T-helper 17 cell (primary cell): ENCODE measurements around the gene INPP1. TPM values are rescaled to one million over a fixed set of nuclear protein-coding genes. Genes with fewer than 3 reads are reported as not detected.
"Not testable (repeated sequence)": the region's sequence is repeated elsewhere in the genome, so short reads cannot be mapped to it uniquely, and the experiment has no call there.

ENCODE experiments used
- ATAC-seq: fragments of 150-1000 bp; cut with Tn5 transposase; 2 replicates; pipeline ENCODE4 v1.10.0; 2021; ENCODE audit warnings: mild to moderate bottlenecking, moderate library complexity
- DNase-seq, 3 donors: peaks; one replicate each; pipeline versions ENCODE4 v3.0.0 to v3.0.0-alpha.2; 2020 to 2021
- H3K9me3 ChIP-seq: one replicate; pipeline ENCODE4 v1.7.0; 2013; ENCODE audit warnings: low read length, mild to moderate bottlenecking; ENCODE audit not compliant: control insufficient read depth, poor library complexity, severe bottlenecking
- H3K27ac Mint-ChIP-seq: one replicate; pipeline ENCODE4 v1.8.0; 2022; ENCODE audit warnings: mild to moderate bottlenecking, moderate library complexity, mixed read lengths
- H3K27me3 Mint-ChIP-seq: one replicate; pipeline ENCODE4 v1.8.0; 2022; ENCODE audit warnings: mixed read lengths
- H3K36me3 Mint-ChIP-seq: one replicate; pipeline ENCODE4 v1.8.0; 2022; ENCODE audit warnings: low read depth, mixed read lengths
- H3K4me1 Mint-ChIP-seq: one replicate; pipeline ENCODE4 v1.8.0; 2022; ENCODE audit warnings: mild to moderate bottlenecking, mixed read lengths
- H3K4me3 Mint-ChIP-seq: one replicate; pipeline ENCODE4 v1.8.0; 2022; ENCODE audit warnings: mild to moderate bottlenecking, moderate library complexity, mixed read lengths
- total RNA-seq, 4 donors: library from RNA in 2 of 4; stranded (reverse) in 2 of 4; gene quantifications; one replicate each; pipeline ENCODE4 v1.2.3 and lab custom pipeline; 2022 to 2026

INPP1 gene
- total RNA-seq, 2 donors from 2014 or later = 3.0 to 3.7 TPM

DNA sequence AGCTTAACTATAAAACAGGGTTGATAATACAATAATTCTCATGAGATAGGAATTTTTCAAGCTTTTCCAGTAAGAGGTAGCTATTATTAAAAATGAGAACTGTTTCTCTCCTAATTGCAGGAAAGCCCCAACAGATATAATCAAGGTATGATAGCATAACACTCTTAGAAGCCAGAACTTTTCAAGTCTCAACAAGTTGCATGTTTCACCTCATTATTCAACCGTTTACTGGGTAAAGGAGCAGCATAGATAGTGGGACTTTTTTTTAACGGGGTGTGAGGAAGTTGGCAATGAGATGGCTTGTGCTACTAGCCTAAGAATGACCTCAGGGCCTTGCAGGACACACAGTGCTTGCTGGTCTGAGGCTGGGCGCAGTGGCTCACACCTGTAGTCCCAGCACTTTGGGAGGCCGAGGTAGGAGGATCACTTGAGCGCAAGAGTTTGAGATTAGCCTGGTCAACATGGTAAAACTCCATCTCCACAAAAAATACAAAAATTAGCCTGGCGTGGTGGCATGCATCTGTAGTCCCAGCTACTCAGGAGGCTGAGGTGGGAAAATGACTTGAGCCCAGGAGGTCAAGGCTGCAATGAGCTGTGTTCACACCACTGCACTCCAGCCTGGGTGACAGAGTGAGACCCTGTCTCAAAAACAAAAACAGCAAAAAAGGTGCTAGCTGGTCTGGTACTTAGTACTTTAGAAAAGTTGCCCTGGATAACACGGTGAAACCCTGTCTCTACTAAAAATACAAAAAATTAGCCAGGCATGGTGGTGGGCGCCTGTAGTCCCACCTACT is 15.5 kb downstream of the INPP1 start:
- H3K36me3 Mint-ChIP-seq, ATAC-seq, DNase-seq, H3K27me3 Mint-ChIP-seq, H3K9me3 ChIP-seq: not testable (repeated sequence)
- Mint-ChIP-seq H3K4me1 (peaks cover 16% of the 10 kb centered on the region), H3K4me3 (peak overlapping the region; percentile 36), H3K27ac (peak overlapping the region; percentile 96)

DNA sequence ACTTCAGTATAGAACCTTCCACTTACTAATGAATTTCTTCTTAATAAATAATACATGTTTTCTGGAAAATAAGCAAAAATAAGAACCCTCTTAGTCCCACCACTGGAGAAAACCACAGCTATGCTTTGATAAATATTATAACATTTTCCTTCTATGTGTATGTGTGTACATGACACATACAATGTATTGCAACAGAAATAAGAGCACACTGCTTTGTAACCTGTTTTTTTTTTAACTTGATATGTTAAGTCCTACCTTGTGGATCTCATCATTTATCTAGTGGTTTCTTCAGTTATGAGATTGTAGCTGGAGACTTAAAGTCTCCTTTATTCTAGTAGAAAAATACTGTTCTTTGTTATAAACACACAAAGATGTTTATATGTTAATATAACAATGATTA is 17.2 kb downstream of the INPP1 start:
- Mint-ChIP-seq H3K27ac (peak overlapping the region; percentile 96), H3K4me1 (peaks cover 16% of the 10 kb centered on the region), H3K27me3 (no peaks in the 10 kb centered on the region), H3K36me3 (no peaks in the 10 kb centered on the region), H3K4me3 (peak overlapping the region; percentile 95)
- H3K9me3 ChIP-seq = no peaks in the 10 kb centered on the region
- DNase-seq (no peak), ATAC-seq (no peak)

DNA sequence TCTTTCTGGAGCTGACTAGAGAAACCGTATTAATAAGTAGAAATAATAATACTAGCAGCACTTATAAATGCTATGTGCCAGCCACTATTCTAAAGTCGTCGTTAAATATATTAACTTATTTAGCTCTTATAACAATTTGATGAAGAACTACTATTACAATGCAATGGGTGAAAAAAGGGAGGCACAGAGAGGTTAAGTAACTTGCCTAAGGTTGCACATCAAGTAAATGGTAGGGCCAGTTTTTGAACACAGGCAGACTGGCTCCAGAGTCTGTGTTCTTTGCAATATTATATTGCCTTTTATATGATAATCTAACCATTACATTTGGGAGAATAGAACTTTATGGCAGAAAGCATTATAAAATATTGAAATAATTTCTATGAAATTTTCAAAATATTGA is 17.6 kb downstream of the INPP1 start:
- no peaks in the 10 kb centered on the region for H3K9me3 ChIP-seq
- Mint-ChIP-seq H3K27me3 (no peaks in the 10 kb centered on the region), H3K36me3 (no peaks in the 10 kb centered on the region), H3K27ac (peak overlapping the region; percentile 96), H3K4me3 (no peak overlapping the region), H3K4me1 (peaks cover 16% of the 10 kb centered on the region)
- no peak for ATAC-seq
- DNase-seq = no peak

DNA sequence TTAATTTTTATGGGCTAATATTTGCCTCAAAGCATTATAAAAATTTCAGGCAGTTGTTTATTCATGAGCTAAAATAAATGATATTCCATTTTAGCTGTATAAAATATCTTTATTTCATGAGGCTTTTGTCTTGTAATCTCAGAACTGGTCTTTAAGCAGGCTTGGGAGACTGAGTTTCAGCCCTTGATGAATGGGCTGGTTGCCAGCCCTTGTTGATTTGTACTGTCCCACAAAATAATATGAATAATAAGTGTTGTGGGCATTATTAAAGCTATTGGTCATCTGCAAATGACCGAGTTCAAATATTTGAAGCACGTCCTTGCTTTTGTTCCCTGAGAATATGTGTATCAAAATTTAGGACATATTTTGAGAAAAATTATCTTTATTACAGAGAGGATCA is 18.2 kb downstream of the INPP1 start:
- H3K9me3 ChIP-seq = no peaks in the 10 kb centered on the region
- Mint-ChIP-seq H3K27ac (no peak overlapping the region), H3K36me3 (no peaks in the 10 kb centered on the region), H3K4me3 (no peak overlapping the region), H3K4me1 (peaks cover 16% of the 10 kb centered on the region), H3K27me3 (no peaks in the 10 kb centered on the region)
- no peak for DNase-seq
- no peak for ATAC-seq

DNA sequence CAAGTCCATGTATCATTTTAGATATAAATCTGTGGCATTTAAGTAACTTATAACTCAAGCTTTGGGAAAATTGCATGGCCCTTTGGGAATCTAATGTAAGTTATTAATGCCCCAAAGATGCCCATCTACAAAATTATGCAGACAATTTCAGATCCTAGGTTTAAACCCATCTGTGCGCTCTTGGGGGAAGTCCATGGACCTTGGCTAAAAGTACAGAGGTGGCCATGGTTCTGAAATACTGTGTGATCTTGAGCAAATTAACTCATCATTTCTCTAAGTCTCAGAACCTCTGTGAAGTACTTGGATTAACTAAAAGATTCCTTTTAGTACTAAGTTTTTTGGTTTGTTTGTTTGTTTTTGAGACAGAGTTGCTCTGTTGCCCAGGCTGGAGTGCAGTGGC is 19.5 kb downstream of the INPP1 start:
- no peaks in the 10 kb centered on the region for H3K9me3 ChIP-seq
- no peak for DNase-seq
- no peak for ATAC-seq
- Mint-ChIP-seq H3K36me3 (no peaks in the 10 kb centered on the region), H3K4me3 (no peak overlapping the region), H3K27ac (no peak overlapping the region), H3K27me3 (no peaks in the 10 kb centered on the region), H3K4me1 (peaks cover 16% of the 10 kb centered on the region)

DNA sequence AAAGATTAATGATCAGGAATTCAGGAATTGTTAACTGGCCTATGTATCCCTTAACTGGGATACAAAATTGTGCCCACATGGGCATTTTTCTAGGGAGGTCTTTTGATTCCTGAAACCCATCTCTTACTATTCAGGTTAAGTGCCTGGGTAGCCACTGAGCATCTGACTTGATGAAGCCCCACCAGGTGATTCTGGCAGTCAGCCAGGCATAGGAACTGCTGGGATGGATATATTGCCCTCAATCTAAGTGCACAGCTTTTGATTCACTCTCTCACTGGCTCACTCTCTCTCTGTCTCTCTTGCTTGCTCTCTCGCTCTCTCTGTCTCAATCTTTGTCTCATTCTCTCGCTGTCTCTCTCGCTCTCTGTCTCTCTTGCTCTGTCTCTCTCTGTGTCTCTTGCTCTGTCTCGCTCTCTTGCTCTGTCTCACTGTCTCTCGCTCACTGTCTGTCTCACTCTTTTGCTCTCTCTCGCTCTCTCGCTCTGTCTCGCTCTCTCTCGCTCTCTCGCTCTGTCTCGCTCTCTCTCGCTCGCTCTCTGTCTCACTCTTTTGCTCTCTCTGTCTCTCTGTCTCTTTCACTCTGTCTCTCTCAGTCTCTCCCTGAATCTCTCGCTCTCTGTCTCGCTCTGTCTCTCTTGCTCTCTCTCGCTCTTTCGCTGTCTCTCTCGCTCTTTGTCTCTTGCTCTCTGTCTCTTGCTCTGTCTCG is 22.3 kb downstream of the INPP1 start:
- H3K27me3 Mint-ChIP-seq = no peaks in the 10 kb centered on the region
- H3K4me3 Mint-ChIP-seq = no peak overlapping the region
- H3K4me1 Mint-ChIP-seq = peaks cover 4% of the 10 kb centered on the region
- H3K9me3 ChIP-seq = no peaks in the 10 kb centered on the region
- no peak overlapping the region for H3K27ac Mint-ChIP-seq
- no peak for DNase-seq
- ATAC-seq = no peak
- no peaks in the 10 kb centered on the region for H3K36me3 Mint-ChIP-seq

DNA sequence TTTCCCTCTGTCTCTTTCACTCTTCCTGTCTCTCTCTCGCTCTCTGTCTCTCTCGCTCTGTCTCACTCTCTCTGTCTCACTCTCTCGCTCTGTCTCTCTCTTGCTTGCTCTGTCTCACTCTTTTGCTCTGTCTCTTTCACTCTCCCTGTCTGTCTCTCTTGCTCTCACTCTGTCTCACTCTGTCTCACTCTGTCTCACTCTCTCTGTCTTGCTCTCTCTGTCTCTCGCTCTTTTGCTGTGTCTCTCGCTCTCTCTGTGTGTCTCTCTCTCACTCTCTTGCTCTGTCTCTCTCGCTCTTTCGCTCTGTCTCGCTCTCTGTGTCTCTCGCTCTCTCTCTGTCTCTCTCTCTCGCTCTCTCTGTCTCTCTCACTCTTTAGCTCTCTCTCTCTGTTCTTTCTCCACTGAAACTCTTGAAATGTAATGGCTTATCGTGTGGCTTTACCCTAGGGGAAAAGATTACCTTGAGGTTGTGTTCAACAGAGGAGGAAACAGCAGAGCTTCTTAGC is 22.9 kb downstream of the INPP1 start:
- no peaks in the 10 kb centered on the region for H3K27me3 Mint-ChIP-seq
- H3K27ac Mint-ChIP-seq = no peak overlapping the region
- H3K9me3 ChIP-seq = no peaks in the 10 kb centered on the region
- H3K4me3 Mint-ChIP-seq = no peak overlapping the region
- no peaks in the 10 kb centered on the region for H3K36me3 Mint-ChIP-seq
- H3K4me1 Mint-ChIP-seq = peaks cover 4% of the 10 kb centered on the region
- ATAC-seq = no peak
- no peak for DNase-seq

DNA sequence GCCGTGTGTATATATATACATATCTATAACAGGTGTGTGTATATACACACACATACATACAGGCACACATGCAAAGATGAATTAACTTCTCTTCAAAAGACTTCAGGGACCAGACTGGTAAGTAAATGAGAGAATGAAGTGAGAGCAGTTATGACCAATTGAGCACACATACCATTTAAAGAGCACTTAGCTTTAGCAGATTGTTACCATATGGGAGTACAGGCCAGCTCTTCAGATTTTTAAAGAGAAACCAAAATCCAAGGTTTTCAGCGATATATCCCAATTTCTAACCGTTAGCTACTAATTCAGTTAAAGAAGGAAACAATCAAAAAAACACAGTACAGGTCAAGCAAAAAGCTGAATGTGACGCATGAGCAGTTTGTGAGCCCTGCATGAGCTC is 23.7 kb downstream of the INPP1 start:
- no peak overlapping the region for H3K4me3 Mint-ChIP-seq
- H3K27ac Mint-ChIP-seq = no peak overlapping the region
- ATAC-seq (no peak), DNase-seq (no peak)
- peaks cover 3% of the 10 kb centered on the region for H3K4me1 Mint-ChIP-seq
- H3K36me3 Mint-ChIP-seq = no peaks in the 10 kb centered on the region
- no peaks in the 10 kb centered on the region for H3K27me3 Mint-ChIP-seq
- no peaks in the 10 kb centered on the region for H3K9me3 ChIP-seq

DNA sequence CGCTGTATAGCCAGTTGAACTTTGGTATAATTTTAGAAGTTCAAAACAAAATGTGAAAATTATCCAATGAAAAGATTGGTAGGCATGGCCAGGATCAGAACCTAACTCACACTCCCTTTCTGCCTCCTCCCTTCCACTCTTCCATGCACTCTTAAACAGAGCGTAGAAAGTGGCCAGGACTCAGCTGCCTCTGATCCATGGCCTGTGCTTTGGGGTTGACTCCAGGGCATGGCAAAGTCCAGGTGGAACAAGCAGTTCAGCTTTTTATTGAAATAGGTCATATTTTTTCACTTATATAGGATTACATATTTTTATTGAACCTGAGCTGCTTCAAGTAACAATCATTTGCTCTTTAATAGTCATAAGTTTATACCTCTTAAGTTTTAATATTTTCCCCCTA is 26.2 kb downstream of the INPP1 start:
- Mint-ChIP-seq H3K27me3 (no peaks in the 10 kb centered on the region), H3K36me3 (no peaks in the 10 kb centered on the region), H3K4me1 (peaks cover 3% of the 10 kb centered on the region), H3K4me3 (no peak overlapping the region), H3K27ac (no peak overlapping the region)
- DNase-seq (no peak), ATAC-seq (no peak)
- H3K9me3 ChIP-seq = no peaks in the 10 kb centered on the region

DNA sequence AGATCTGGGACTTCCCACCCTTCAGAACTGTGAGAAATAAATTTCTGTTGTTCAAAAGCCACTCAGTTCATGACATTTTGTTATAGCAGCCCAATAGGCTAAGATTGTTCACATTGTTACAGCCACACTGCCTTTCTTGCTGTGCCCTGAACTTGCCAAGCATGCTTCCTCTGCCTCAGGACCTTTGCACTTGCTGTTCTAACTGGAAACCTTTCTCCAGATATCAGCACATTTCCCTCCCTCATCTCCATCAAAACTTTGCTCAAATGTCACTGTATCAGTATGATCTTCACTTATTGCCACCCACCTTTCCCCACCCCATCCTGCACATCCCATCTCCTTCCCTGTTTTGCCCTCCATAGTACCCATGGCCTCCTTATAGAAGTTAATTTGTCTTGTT is 32.7 kb downstream of the INPP1 start:
- Mint-ChIP-seq H3K4me1 (peaks cover 3% of the 10 kb centered on the region), H3K27ac (no peak overlapping the region), H3K4me3 (no peak overlapping the region), H3K27me3 (no peaks in the 10 kb centered on the region), H3K36me3 (no peaks in the 10 kb centered on the region)
- ATAC-seq (no peak), DNase-seq (no peak)
- H3K9me3 ChIP-seq = no peaks in the 10 kb centered on the region

DNA sequence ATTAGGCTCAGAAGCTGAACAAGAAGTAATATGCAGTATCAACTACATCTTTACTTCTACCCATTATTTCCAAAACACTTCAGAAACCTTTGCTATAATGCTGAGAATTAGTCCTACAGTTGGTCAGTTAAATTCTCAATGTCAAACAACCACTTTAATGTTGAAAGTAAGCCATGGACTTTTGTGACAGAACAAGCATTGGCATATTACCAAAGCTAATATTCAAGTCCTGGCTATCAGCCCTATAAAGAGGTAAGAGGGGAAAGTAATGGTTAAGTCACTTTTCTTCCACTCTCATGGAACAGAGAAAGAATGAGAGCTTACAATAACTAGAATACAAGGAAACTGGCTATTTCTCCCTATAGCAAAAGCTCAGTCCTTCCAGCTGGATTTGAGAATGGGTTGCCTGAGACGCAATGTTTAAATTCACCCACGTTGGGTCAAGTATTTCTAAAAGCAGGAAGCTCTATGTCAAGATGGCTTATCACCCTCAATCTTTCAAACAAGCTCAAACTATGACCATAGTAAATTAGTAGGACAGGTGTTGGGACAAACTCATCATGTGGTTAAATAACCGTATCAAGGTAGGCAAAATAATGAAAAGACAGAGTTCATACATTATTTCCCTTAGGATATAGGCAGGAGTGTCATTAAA is 33.3 kb downstream of the INPP1 start:
- Mint-ChIP-seq H3K36me3 (no peaks in the 10 kb centered on the region), H3K4me1 (peaks cover 3% of the 10 kb centered on the region), H3K4me3 (peak overlapping the region; percentile 19), H3K27me3 (no peaks in the 10 kb centered on the region), H3K27ac (no peak overlapping the region)
- no peak for DNase-seq
- no peak for ATAC-seq
- H3K9me3 ChIP-seq = no peaks in the 10 kb centered on the region

DNA sequence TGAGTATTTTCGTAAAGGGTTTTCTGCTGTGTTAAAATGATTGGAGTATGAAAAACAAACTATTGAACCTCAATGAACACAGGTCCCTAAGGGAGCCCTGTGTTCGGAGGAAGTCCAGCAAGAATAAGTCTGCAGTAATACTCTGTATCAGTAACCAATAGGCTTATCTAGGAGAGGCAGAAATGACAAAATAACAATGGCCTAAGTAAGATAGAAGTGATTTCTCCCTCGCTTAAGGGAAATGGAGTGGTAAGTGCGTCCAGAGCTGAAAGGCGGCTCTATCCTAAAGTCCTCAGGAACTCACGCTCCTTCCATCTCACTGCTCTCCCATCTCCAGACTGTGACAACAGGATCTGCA is 35.5 kb downstream of the INPP1 start:
- no peaks in the 10 kb centered on the region for H3K27me3 Mint-ChIP-seq
- H3K4me1 Mint-ChIP-seq = peaks cover 5% of the 10 kb centered on the region
- no peaks in the 10 kb centered on the region for H3K36me3 Mint-ChIP-seq
- no peak overlapping the region for H3K27ac Mint-ChIP-seq
- no peaks in the 10 kb centered on the region for H3K9me3 ChIP-seq
- DNase-seq (no peak), ATAC-seq (no peak)
- H3K4me3 Mint-ChIP-seq = no peak overlapping the region

DNA sequence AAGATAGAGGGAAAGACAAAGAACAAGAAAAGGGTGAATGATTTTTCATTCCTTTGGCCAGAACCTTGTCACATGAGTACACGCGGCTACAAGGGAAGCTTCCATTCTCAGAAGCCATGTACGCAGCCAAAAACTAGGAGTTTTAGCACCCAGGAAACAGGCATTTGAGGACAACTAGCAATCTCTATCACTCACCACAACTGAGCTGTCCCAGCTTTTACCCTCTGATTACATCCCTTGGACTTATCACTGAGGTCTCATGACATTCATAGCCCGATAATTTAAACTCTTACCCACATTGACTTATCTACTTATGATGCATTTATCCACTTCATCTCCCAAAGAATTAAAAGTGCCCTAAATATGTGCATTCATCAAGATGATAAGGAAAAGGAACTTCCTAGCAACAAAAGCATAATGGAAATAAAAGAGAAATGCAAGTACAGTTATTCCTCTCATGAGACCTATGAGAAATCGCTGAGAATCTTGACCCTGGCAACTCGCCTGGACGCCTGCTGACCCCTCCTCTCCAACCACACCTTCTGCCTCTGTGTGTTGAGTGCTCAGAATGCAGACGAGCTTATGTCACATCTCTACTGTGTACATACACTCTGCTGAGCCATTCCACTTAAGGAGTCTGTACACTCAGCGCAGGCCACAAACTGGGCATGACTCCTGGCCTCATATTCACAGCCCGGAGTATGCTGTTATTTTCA is 36.0 kb downstream of the INPP1 start:
- H3K4me1 Mint-ChIP-seq = peaks cover 5% of the 10 kb centered on the region
- DNase-seq (no peak), ATAC-seq (no peak)
- H3K4me3 Mint-ChIP-seq = no peak overlapping the region
- H3K27ac Mint-ChIP-seq = no peak overlapping the region
- H3K36me3 Mint-ChIP-seq = no peaks in the 10 kb centered on the region
- no peaks in the 10 kb centered on the region for H3K9me3 ChIP-seq
- H3K27me3 Mint-ChIP-seq = no peaks in the 10 kb centered on the region
